HG02642 (cell line): Measurements from ENCODE around the gene PRIMPOL.

Source experiments
- ATAC-seq: cut with Tn5 transposase; IDR thresholded peaks from one replicate; pipeline ENCODE4 v1.9.1; 2021; ENCODE audit warnings: mild to moderate bottlenecking; ENCODE audit not compliant: unreplicated experiment, poor library complexity

Gene PRIMPOL

GRCh38 chr4:184664445-184665210, 15.1 kb downstream of the PRIMPOL start:
- ATAC-seq = peak; percentile 46

- no peak for ATAC-seq
Observed at GRCh38 chr4:184666670-184667069, 17.1 kb downstream of the PRIMPOL start.

GRCh38 chr4:184668096-184668495, 18.6 kb downstream of the PRIMPOL start:
- ATAC-seq = no peak

- ATAC-seq = no peak
Observed at GRCh38 chr4:184668511-184669114, 19.1 kb downstream of the PRIMPOL start.

- ATAC-seq = no peak
Observed at GRCh38 chr4:184669251-184669650, 19.7 kb downstream of the PRIMPOL start.

- ATAC-seq = no peak
Observed at GRCh38 chr4:184671101-184671500, 21.6 kb downstream of the PRIMPOL start.

GRCh38 chr4:184672741-184673140, 23.2 kb downstream of the PRIMPOL start:
- ATAC-seq = no peak

- no peak for ATAC-seq
Observed at GRCh38 chr4:184674011-184674410, 24.5 kb downstream of the PRIMPOL start.

- no peak for ATAC-seq
Observed at GRCh38 chr4:184675018-184675417, 25.5 kb downstream of the PRIMPOL start.

GRCh38 chr4:184675821-184676492, 26.4 kb downstream of the PRIMPOL start:
- ATAC-seq = no peak

GRCh38 chr4:184680698-184681097, 31.2 kb downstream of the PRIMPOL start:
- ATAC-seq = no peak

- no peak for ATAC-seq
Observed at GRCh38 chr4:184681916-184682315, 32.4 kb downstream of the PRIMPOL start.

GRCh38 chr4:184684491-184685189, 35.1 kb downstream of the PRIMPOL start:
- no peak for ATAC-seq

GRCh38 chr4:184688005-184688404, 38.5 kb downstream of the PRIMPOL start:
- ATAC-seq = no peak

GRCh38 chr4:184688447-184688846, 38.9 kb downstream of the PRIMPOL start:
- ATAC-seq = no peak

- ATAC-seq = no peak
Observed at GRCh38 chr4:184689681-184690080, 40.1 kb downstream of the PRIMPOL start.

GRCh38 chr4:184693056-184693455, 43.5 kb downstream of the PRIMPOL start:
- ATAC-seq = no peak

- ATAC-seq = no peak
Observed at GRCh38 chr4:184694412-184694956, 44.9 kb downstream of the PRIMPOL start.

GRCh38 chr4:184695178-184695896, 45.8 kb downstream of the PRIMPOL start:
- ATAC-seq = no peak

GRCh38 chr4:184697956-184698355, 48.4 kb downstream of the PRIMPOL start:
- ATAC-seq = no peak
